Measurements from ENCODE around the gene PCDH1. TPM values are rescaled to one million over a fixed set of nuclear protein-coding genes. Genes with fewer than 3 reads are reported as not detected.

Gene PCDH1
- total RNA-seq, result 10 to 100 TPM in 3 of 4 donors, 1 to 10 TPM in 1; 9.5 to 96.8 (median 19.6) TPM

DNA sequence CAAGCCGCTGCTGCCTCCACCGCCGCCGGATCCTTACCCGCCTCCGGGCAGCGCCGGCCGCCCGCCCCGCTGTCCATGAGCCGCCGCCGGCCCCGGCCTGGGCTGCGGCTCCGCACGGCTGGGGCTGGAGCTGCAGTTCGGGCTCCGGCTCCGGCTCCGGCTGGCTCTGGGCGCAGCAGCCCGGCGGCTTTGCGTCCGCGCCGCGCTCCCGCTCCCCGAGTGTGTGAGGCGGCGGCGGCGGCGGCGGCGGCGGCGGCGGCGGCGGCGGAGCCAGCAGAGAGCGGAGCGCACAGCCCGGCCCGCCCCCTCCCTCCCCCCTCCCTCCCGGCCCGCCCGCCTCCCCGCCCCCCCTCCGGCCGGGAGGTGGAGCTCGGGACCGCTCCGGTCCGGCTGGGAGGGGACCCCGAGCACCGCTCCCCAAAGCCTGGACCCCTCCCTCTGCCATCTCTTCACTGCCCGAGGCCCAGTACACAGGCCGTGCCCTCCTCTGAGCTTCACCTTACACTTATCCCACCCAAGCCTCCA lies at the start of gene PCDH1:
Gene PCDH1, minus strand, starts transcription at position 225 of the 525 bp plus-strand sequence. Its CDS starts 148 bp downstream, at position 77.
- TF ChIP-seq, protein P1, sequence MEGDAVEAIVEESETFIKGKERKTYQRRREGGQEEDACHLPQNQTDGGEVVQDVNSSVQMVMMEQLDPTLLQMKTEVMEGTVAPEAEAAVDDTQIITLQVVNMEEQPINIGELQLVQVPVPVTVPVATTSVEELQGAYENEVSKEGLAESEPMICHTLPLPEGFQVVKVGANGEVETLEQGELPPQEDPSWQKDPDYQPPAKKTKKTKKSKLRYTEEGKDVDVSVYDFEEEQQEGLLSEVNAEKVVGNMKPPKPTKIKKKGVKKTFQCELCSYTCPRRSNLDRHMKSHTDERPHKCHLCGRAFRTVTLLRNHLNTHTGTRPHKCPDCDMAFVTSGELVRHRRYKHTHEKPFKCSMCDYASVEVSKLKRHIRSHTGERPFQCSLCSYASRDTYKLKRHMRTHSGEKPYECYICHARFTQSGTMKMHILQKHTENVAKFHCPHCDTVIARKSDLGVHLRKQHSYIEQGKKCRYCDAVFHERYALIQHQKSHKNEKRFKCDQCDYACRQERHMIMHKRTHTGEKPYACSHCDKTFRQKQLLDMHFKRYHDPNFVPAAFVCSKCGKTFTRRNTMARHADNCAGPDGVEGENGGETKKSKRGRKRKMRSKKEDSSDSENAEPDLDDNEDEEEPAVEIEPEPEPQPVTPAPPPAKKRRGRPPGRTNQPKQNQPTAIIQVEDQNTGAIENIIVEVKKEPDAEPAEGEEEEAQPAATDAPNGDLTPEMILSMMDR (IDR thresholded peaks at IDR 0.05; ENCODE audit: low read depth), result no peak

DNA sequence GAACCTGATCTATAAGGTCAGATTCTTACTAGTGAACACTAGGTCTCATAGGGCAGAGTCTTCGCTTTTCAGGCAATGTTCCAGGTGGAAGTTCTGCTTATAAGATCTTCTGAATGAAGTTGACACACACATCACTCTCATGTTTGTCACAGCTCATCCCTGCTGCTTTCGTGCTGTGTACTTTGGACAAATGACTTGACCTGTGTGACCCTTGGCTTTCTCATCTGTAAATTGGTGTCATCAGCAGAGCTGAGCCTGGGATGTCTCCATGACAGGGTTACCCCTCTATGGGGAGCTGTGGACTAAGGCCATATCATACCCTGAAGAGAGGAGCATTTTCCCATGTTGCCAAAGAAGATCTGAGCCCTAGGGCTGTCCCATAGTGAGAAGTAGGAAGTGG lies 48.2 kb upstream of the PCDH1 start:
- TF ChIP-seq, protein P1 (IDR thresholded peaks at IDR 0.05; ENCODE audit: low read depth), result no peak

DNA sequence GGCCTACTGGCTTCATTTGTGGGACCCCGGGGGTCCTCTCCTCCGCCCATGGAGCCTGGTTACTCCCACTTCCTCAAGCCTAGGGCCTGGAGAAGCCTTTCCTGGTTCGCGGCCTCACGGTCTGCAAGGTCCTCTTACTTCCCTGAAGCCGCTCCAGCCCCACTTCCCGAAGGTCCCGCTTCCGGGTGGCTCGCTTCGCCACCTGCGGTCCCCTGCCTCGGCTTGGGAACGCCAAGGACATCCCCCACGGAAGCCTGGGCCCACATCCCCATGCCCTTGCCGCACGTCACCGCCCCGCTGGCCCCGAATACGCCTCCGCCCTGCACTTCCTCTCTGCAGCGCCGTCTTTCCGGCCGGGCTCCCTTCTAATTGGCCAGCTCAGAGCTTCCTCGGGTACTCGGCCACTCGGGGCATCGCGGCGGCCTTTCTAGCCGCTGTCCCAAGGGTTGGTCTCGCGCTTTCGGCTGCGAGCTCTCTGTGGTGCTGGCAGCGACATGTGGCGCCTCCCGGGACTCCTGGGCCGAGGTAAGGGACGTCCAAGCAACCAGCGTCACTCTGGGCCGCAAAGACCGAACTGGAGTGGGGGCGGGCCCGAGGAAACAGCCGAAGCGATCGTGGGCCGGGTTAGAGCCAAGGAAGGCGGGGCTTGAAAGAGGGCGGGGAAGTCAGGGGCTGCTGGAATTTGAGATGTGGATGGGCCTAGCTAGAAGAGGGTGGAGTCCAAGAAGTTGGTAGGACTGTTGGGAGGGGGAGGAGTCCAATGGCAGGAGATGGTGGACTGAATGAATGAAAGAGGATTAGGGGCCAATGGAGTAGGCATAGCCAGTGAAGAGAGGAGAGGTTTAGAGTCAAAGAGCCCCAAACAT lies 45.5 kb upstream of the PCDH1 start, which contains the start of gene DELE1:
Gene DELE1, plus strand, starts transcription at position 424 of the 866 bp plus-strand sequence. Its CDS starts 71 bp downstream, at position 495.
- TF ChIP-seq, protein P1 (IDR thresholded peaks at IDR 0.05; ENCODE audit: low read depth), result no peak

DNA sequence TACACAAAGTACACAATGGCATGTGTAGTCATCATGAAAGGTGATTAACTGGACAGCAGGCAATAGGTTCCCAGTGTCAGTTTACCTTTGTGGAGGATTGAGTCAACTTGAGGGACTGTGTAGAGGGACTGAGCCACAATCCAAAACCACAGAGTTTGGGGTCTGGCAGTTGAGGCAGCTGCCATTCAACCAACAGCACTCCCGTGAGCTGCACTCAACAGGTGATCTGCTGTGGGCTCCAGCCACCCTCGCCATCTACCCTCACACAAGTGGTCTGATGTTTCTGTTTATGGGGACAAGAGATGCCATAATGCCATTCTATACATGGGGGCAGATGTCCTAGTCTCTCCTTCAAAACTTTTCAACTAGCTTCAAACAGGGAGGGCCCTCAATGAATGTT lies 42.6 kb upstream of the PCDH1 start:
- TF ChIP-seq, protein P1 (IDR thresholded peaks at IDR 0.05; ENCODE audit: low read depth), result no peak

DNA sequence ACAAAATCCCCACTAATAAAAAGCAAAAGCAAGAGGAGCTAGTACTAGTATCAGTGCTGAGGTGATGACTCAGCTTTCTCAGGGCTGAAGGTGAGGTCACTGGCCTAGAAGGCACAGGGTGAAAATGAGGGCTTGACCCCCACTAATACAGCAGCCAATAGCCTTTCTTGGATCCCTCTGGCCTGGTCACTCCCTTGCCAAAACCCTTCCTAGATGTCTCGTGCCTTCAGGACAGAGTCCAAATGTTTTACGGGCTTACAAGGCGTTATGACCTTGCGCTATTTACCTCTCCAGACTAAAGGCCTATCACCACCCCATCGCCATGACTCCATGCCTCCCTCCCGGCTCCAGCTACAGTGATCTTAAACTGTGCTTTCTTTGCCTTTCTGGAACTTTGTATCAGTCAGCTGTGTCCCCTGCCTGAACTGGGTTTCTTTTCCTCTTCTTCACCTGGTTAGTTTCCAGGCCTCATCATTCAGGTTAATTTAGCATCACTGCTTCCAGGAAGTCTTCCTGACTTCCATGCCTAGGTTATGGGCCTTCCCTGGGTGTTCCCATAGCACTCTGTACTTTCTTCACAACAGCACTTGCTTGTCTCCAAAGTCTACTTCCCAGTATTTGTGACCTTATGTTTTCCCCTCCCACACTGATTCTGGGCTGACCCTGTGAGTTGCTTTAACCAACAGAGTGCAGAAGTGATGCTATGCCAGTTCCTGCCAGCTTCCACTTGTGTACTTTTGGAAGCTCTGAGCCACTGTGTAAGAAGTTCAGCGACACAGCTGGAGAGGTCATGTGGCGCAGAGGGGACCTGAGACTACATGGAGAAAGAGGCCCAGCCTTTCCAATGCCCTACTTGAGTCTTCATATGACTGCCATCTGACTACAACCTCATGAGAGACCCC lies 41.3 kb upstream of the PCDH1 start:
- TF ChIP-seq, protein P1 (IDR thresholded peaks at IDR 0.05; ENCODE audit: low read depth), result no peak

DNA sequence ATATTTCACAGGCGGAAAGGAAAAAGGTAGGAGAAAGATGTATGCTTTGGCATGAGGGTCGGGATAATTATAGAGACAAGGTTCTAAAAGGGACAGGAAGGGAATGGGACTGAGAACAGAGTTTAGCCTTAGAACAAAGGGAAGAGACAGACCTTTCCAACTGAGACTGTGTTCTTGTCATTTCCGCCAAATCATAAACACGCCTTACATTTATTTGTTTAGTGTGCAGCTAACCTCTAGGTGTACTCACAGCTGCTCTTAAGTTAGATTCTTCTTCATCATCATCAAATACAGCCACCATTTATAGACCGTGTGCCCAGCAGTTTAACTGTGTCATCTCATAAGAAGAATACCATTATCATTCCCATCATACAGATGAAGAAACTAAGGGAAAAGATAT lies 39.5 kb upstream of the PCDH1 start:
- TF ChIP-seq, protein P1 (IDR thresholded peaks at IDR 0.05; ENCODE audit: low read depth), result no peak
